ENCODE results near the gene CPNE1.

Gene CPNE1

DNA sequence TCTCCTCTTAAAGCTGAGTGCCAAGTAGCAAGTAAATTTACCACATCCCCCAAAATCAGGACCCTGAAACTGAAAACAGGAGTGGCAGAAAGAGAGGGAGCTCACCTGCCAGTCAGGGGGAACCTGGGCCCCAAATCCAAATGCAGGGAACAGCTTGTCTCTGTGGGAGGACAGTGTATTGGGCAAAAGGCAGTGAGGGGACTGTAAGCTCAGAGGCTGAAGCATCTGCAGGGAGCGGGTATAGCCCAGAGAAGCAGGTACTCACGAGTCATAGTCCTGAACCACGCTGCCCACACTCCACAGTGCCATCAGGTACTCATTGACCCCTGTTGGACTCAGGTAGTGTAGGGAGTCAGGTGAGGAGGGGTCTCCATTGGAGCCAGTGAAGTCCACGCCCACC, 34.1 kb downstream of the CPNE1 start:
- Histone ChIP-seq H3K9me3 (no peaks in the 10 kb centered on the region), H3K4me3 (ENCODE audit: low read depth in 1 of 2, low read length in 1 of 2) (no peak overlapping the region), H3K4me1 (ENCODE audit: control insufficient read depth in 1 of 2, insufficient read depth in 1 of 2, low read depth in 1 of 2, low read length in 1 of 2) (peaks cover 27 to 29% of the 10 kb centered on the region in 2 experiments), H3K27ac (peak overlapping the region; percentile 83), H3K27me3 (no peaks in the 10 kb centered on the region), H3K36me3 (peaks cover 62% of the 10 kb centered on the region)
- no peak for TF ChIP-seq CTCF (IDR thresholded peaks at IDR 0.05)

DNA sequence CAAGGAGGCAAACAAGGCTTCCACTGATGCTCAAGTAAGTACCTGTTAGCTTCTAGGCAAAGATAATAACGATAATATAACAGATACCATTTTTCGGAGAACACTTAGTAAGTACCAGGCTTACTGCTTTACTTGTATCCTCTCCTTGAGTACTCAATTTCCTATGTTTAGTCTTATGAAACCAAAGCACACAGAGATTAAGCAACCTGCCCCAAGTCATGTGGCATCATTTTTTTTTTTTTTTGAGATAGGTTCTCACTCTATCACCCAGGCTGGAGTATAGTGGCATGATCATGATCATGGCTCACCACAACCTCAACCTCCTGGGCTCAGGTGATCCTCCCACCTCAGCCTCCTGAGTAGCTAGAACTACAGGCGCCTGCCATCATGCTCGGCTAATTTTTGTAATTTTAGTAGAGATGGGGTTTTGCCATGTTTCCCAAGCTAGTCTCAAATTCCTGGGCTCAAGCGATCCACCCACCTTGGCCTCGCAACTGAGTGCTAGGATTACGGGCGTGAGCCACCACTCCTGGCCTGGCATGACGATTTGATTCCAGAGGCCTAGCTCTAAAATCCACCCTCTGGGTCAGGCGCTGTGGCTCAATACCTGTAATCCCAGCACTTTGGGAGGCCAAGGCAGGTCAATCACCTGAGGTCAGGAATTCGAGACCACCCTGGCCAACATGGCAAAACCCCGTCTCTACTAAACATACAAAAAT, 35.1 kb downstream of the CPNE1 start:
- H3K4me1 ChIP-seq (ENCODE audit: control insufficient read depth in 1 of 2, insufficient read depth in 1 of 2, low read depth in 1 of 2, low read length in 1 of 2) = peaks cover 27 to 29% of the 10 kb centered on the region in 2 experiments
- no peaks in the 10 kb centered on the region for H3K9me3 ChIP-seq
- peak overlapping the region; percentile 83 for H3K27ac ChIP-seq
- peaks cover 72% of the 10 kb centered on the region for H3K36me3 ChIP-seq
- H3K27me3 ChIP-seq = no peaks in the 10 kb centered on the region
- peak overlapping the region; percentile 3 to 16 for H3K4me3 ChIP-seq (ENCODE audit: low read depth in 1 of 2, low read length in 1 of 2)
- TF ChIP-seq CTCF (IDR thresholded peaks at IDR 0.05) = no peak

DNA sequence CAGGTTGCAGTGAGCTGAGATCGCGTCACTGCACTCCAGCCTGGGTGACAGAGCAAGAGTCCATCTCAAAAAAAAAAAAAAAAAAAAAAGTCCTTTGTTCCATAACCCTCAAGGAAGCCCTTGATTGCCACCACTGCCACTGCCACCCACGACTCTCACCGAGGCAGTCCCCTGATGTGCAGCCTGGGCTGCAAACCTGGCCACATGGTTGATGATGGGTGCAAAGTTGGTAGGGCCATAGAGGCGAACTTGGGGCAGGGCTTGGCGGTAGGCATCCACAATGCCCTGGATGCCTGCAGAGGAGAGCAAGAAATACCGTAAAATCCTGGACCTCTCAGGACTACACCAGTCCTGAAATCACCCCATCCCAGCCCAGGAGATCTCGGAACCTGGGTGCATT, 37.6 kb downstream of the CPNE1 start:
- no peak overlapping the region for H3K27ac ChIP-seq
- H3K4me3 ChIP-seq (ENCODE audit: low read depth in 1 of 2, low read length in 1 of 2) = no peak overlapping the region
- TF ChIP-seq CTCF (IDR thresholded peaks at IDR 0.05) = no peak
- H3K9me3 ChIP-seq = no peaks in the 10 kb centered on the region
- peaks cover 66% of the 10 kb centered on the region for H3K36me3 ChIP-seq
- H3K4me1 ChIP-seq (ENCODE audit: control insufficient read depth in 1 of 2, insufficient read depth in 1 of 2, low read depth in 1 of 2, low read length in 1 of 2) = peaks cover 35 to 37% of the 10 kb centered on the region in 2 experiments
- no peaks in the 10 kb centered on the region for H3K27me3 ChIP-seq

GRCh38 chr20:35626386-35627001, 38.2 kb downstream of the CPNE1 start:
- peaks cover 41 to 43% of the 10 kb centered on the region in 2 experiments for H3K4me1 ChIP-seq (ENCODE audit: control insufficient read depth in 1 of 2, insufficient read depth in 1 of 2, low read depth in 1 of 2, low read length in 1 of 2)
- peaks cover 60% of the 10 kb centered on the region for H3K36me3 ChIP-seq
- no peaks in the 10 kb centered on the region for H3K9me3 ChIP-seq
- no peak overlapping the region for H3K27ac ChIP-seq
- no peak for TF ChIP-seq CTCF (IDR thresholded peaks at IDR 0.05)
- H3K4me3 ChIP-seq (ENCODE audit: low read depth in 1 of 2, low read length in 1 of 2) = no peak overlapping the region
- H3K27me3 ChIP-seq = no peaks in the 10 kb centered on the region

DNA sequence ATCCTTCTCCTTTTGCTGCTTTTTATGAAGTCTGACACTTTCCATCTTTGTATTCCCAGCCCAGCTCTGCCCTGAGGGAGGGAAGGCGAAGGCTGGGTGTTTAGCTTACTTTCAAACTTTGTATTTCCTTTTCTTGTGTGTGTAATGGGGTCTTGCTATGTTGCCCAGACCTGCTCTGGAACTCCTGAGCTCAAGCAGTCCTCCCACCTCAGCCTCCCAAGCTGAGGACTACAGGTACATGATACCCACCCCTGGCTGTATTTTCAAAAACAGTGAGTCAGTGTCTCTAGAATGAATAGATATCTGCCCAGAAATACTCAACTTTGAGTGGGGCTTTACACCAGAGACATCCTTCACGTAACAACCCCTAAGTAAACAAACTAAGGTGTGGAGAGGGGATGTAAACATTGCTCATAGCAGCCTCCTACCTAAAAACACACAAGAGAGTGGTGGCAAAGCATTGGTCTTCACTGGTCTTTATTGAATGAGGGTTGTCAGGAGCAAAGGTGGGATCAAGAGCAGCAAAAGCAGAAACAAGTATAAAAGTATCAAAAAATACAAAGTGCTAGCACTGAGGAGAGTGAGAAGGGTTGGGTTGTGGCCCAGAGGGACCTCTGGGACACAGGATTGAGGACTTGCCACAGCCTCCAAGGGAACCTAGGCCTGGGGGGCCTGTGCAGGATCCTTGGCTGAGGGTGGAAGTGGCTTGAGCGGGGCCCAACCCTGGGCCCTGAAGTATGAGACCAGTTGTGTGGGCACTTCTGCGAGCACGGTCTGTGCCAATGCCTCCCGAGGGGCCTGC, 38.9 kb downstream of the CPNE1 start:
- H3K36me3 ChIP-seq = peaks cover 53% of the 10 kb centered on the region
- no peak overlapping the region for H3K4me3 ChIP-seq (ENCODE audit: low read depth in 1 of 2, low read length in 1 of 2)
- H3K27ac ChIP-seq = no peak overlapping the region
- no peak for TF ChIP-seq CTCF (IDR thresholded peaks at IDR 0.05)
- peaks cover 46 to 49% of the 10 kb centered on the region in 2 experiments for H3K4me1 ChIP-seq (ENCODE audit: control insufficient read depth in 1 of 2, insufficient read depth in 1 of 2, low read depth in 1 of 2, low read length in 1 of 2)
- H3K9me3 ChIP-seq = no peaks in the 10 kb centered on the region
- H3K27me3 ChIP-seq = no peaks in the 10 kb centered on the region
